Glomerular visceral epithelial cell (primary cell): Measurements from ENCODE around the gene ZBTB7C.

ENCODE experiments used
- DNase-seq: peaks from one replicate; pipeline ENCODE4 v3.0.0-alpha.2; 2016; ENCODE audit errors: extremely low spot score

The ZBTB7C gene

GRCh38 chr18:48123941-48124340 lies 285.2 kb downstream of the ZBTB7C start:
- no peak for DNase-seq

- DNase-seq, result no peak
These were observed 285.9 kb downstream of the ZBTB7C start for GRCh38 chr18:48123324-48123723.

- no peak for DNase-seq
These were observed 286.4 kb downstream of the ZBTB7C start for GRCh38 chr18:48122816-48123215.

GRCh38 chr18:48122376-48122775 lies 286.8 kb downstream of the ZBTB7C start:
- no peak for DNase-seq

- DNase-seq, result no peak
These were observed 287.4 kb downstream of the ZBTB7C start for GRCh38 chr18:48121752-48122151.

GRCh38 chr18:48119204-48119603 lies 290.0 kb downstream of the ZBTB7C start:
- DNase-seq, result no peak

GRCh38 chr18:48116873-48117630 lies 292.1 kb downstream of the ZBTB7C start:
- no peak for DNase-seq

- DNase-seq, result no peak
These were observed 293.2 kb downstream of the ZBTB7C start for GRCh38 chr18:48116017-48116416.

GRCh38 chr18:48113691-48114090 lies 295.5 kb downstream of the ZBTB7C start:
- DNase-seq, result no peak

- no peak for DNase-seq
These were observed 297.6 kb downstream of the ZBTB7C start for GRCh38 chr18:48111587-48111986.

- DNase-seq, result no peak
These were observed 298.4 kb downstream of the ZBTB7C start for GRCh38 chr18:48110797-48111196.

- DNase-seq, result no peak
These were observed 299.2 kb downstream of the ZBTB7C start for GRCh38 chr18:48109961-48110493.

- no peak for DNase-seq
These were observed 301.0 kb downstream of the ZBTB7C start for GRCh38 chr18:48108136-48108535.

GRCh38 chr18:48106976-48107781 lies 302.0 kb downstream of the ZBTB7C start:
- no peak for DNase-seq

GRCh38 chr18:48106498-48106897 lies 302.7 kb downstream of the ZBTB7C start:
- DNase-seq, result no peak

GRCh38 chr18:48105317-48105716 lies 303.9 kb downstream of the ZBTB7C start:
- DNase-seq, result no peak

GRCh38 chr18:48104705-48105104 lies 304.5 kb downstream of the ZBTB7C start:
- no peak for DNase-seq

- DNase-seq, result no peak
These were observed 308.5 kb downstream of the ZBTB7C start for GRCh38 chr18:48100651-48101165.

- DNase-seq, result no peak
These were observed 309.0 kb downstream of the ZBTB7C start for GRCh38 chr18:48100165-48100575.

- no peak for DNase-seq
These were observed 309.6 kb downstream of the ZBTB7C start for GRCh38 chr18:48099481-48100164.

GRCh38 chr18:48098538-48098937 lies 310.6 kb downstream of the ZBTB7C start:
- DNase-seq, result no peak

GRCh38 chr18:48098007-48098406 lies 311.2 kb downstream of the ZBTB7C start:
- DNase-seq, result no peak
